Astrocyte of the hippocampus (primary cell): ENCODE results near the gene ADARB2.
"Not testable (repeated sequence)": the region's sequence is repeated elsewhere in the genome, so short reads cannot be mapped to it uniquely, and the experiment has no call there.

Source experiments
- DNase-seq: peaks from one replicate; pipeline ENCODE4 v3.0.0; 2011; ENCODE audit warnings: low read depth, low spot score

The ADARB2 gene

DNA sequence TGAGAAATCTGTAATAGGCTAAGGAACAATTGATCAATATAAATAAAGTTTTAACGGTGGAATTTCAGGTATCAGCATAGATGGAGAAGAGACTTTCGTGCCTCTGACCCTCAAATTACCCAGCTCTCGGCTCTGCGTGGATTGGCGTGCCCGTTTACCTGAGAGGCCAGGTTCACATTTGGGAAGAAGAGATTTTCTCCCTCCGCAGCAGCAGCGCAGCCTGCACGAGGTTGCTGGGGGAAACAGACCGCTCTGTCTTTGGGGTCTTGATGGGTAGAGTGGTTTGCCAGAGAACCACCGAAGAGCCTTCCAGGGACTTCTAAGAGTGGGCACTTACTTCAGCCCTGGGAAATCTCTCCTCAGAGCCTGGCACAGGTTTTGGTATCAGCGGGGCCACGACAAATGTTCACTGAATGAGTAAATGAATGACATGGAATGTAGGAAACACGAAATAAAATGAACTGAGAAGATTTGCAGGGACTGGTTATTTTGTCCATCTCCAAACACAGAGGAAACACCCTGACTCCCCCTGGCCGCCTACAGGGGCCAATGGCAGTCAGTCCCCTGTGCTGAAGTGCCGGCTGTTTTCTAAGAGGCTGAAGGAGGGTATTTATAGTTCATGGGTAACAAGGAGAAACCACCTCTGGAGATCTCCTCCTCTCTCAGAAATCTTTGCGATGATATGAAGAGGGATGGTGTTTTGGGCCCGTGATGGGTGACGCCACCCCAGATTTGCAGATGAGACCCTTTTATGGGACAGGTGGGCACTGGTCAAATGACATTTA is 338.5 kb downstream of the ADARB2 start:
- no peak for DNase-seq

DNA sequence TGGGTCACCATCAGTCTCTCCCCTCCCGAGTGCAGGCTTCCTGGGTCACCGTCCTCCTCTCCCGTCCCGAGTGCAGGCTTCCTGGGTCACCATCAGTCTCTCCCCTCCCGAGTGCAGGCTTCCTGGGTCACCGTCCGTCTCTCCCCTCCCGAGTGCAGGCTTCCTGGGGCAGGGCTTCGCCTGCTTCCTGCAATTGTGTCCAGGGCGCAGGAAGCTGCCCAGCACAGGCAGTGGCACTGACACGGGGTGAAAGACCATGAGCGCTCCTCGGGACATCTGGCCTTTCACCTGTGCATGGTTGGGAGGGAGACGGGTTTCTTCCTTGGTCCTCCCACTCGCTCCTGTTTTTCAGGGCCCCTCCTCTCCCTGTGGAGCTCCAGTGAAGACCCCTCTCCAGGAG is 339.2 kb downstream of the ADARB2 start:
- not testable (repeated sequence) for DNase-seq

DNA sequence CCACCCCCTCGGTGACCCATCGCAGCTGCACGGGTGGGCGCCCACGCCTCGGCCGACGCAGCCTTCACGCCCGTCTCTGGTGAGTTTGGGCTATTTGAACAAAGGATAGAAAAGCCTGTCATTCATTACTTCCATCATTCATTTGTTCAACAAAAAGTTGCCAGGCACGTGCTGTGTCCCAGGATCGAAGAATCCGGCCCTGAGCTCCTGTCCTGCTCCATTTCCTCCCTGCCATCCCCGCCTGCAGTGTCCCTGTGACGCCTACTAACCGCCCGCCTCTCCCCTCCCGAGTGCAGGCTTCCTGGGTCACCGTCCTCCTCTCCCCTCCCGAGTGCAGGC is 341.1 kb downstream of the ADARB2 start:
- no peak for DNase-seq

DNA sequence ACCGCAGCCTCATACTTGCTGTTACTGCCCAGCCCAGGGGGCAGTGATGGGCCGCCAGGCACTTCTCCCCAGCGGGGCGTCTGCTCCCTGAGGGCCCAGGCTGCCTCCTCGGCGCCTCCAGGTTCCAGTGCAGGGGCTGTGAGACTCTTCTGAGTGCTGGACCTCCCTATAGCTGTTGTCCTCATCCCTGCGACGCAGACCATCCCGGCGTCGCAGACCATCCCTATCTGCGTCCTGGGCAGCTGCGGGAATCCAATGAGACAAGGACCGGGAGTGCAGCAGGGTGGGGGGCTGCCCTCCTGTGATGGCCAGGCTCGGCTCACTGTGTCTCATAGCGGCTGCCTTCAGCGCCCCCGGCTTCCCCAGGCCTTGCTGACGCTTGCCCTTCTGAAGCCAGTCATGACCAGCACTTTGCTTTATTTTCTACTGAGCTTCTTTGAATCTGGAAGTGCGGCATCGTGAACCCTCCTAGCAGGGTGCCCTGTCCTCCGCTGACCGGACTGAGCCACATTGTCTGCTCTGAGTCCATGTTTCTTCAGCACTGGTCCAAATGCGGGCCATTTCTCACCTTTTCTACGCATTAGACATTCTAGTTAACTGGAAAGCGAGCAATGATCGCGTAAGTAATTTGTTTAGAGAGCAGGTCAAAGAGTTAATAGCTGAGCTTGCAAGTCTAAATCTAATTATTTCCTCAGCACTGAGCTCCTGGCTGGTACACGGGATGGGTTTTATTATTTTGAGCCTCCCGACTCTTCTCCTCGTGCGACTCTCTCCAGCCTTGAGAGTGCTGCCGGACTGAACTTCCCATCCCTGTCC is 341.6 kb downstream of the ADARB2 start:
- no peak for DNase-seq

DNA sequence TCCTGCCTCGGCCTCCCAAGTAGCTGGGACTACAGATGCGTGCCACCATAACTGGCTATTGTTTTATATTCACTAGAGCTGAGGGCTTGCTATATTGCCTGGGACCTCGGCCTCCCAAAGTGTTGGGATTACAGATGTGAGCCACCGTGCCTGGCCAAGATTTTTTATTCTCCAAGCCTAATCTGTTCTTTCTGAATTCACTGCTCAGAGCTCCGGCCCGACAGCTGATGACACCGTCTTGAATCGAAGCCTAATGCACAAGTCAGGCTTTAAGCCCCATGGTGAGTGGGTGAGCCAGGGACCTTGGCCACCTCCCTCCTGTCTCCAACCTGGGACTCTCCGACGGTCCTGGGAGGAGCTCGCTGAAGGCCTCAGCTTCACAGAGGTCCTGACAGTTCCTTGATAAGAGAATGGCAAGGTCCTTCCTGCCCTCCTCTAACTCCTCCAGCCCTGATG is 342.3 kb downstream of the ADARB2 start:
- no peak for DNase-seq

DNA sequence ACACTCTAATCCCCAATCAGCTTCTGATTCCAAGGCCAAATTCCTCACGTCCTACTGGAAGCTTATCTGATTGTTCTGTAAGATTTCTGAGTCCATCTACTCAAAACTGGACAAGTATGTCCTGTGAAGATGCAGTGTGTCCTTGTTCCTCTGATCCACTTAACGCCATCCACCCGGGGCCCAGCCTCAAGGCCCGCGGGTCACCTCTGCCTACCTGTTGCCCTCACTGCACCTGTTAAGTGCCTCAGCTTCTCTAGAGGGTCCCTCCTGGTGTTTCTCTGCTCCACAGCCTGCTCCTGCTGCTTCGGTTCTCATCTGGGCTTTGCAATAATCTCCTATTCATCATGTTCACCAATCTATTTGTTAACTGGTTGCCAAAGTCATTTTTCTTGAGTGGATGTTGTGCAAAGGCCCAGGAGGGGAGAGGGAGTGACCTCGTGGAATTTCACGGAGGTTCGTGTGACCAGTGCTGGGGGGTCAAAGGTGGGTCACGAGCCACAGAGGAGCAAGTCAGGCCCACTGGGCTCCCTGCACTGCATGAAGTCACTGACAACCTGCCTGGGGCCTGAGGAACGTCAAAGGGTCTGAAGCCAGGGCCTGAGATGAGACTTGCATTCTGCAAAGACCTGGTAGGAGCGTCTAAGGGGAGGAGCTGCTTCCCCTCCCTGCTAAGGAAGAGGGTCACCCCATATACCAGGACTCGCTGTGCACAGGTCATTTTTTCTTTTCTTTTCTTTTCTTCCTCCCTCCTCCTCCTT is 343.0 kb downstream of the ADARB2 start:
- DNase-seq, result no peak

DNA sequence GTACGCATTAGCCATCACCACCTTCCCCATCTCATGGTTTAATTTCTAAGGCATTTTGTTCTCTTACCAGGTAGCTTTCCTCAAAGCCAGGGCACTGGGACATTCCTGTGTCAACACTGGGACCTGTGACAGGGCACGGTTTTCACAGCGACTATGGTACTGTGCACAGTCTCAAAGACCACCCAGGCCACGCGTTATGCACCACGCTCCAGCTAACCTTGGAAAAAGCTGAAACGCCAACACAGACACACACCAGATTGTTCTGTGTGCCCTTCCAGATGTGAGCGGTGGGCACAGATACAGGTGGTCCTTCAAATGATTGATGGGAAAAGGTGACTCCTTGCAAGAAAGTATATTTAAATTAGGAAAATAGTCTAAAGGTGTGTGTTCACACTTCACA is 343.8 kb downstream of the ADARB2 start:
- no peak for DNase-seq

DNA sequence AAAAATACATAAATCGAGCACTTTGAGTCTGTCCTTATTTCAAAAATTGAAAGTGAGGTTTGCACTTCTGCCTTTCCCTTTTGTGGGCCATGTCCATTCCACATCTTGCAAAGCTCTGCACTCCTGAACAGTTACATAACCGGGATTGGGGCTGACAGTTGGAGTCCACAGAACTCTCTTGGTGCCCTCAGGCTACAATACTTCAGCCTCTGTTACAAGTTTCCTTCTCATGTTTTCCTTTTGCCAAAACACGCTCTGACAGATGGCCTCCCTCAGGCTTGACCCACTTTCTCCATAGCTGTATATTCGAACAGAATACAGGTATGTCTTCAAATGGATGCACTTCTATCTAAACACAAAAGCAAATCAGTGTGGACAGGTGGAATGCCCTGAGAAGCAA is 345.2 kb downstream of the ADARB2 start:
- no peak for DNase-seq

DNA sequence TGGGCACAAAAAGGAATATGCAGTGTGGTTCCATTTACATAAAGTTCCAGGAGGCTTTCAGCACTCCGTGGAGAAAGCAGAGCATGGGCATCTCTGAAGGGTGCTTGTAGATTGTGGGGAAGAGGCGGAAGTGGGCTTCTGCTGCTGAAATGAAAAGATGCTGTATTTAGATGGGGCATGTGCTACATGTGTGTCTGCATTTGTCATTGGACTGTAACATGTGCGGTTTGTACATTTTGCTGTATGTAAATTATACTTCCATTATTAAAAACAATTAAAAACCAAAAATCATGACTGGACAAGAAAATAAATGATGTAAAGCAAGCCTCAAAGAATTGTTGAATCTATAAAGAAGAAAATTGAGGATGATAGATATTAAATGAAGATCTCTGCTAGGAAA is 347.1 kb downstream of the ADARB2 start:
- DNase-seq, result no peak

DNA sequence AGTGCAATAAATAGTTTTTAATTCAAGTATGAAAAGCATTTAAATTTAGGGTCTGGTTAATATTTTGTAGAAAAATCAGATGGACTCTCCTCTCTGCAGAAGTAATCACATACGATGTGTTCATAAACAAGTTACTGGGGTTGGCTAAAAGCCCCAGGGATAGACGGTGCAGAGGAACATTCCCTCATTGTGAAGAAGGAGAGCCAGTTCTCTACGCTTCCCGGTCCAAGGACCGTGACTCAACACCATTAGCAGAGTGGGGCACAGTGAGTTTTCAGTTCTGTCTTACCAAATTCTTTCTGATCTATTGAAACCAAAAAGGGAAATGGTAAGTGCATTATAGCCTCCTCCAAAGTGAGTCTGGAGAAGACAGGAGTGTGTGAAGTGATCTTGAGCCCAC is 353.3 kb downstream of the ADARB2 start:
- no peak for DNase-seq

DNA sequence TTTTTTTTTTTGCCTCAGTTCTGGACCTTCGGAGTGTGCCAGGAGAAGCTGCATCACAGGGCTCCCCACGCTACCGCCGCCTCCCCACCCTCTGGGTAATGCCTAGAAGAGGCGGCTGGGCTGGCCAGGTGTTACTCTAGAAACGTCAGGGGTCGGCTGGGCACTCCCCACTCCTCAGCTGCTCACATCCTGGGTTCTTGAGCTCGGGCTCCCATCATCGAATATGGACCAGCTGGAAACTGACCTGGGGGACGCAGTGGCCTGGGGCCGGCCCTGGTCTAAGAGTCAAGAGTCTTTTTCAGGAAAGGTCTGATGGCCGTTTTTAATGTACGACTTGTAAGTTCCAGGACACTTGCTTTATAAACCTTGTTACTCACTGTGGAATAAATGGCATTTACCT is 354.6 kb downstream of the ADARB2 start:
- no peak for DNase-seq

DNA sequence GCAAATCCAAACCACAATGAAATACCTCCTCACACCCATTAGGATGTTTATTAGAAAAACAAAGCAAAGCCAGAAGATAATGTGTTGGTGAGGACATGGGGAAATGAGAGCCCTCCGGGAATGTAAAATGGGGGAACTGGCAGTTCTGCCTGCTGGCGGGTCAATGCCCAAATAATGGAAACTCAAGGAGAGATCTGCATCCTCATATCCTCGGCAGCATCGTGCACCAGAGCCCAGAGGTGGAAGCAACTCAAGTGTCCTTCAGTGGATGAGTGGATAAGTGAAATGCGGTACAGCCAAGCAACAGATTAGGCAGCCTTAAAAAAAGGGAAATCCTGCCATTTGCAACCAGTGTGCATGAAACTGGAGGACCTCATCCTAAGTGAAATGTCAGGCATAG is 356.0 kb downstream of the ADARB2 start:
- DNase-seq, result no peak

DNA sequence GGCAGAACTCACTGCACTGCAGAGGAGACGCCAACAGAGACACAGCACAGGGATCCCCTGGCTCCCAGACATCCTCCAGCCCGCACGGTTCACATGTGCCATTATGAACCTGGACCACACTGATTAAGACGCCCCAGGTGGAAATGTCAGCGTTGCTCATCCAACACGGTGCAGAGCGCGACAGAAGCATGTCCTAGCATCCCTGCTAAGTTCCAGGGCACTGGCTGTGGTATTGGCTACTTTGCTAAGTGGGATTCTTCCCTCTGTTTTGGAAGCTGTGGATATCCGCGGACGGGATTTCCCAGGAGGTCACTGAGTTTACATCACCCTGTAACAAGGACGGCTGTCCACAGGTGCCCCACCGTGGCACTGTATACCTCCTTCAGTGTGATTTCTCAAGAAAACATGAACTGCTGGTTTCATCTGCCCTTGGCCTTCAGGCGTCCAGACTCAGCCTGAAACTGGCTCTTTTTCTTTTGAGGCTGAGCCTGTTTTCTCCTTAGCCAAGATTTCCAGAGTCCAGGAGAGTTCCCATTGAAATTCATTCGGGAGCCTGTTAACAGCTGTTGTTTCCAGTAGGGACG is 357.1 kb downstream of the ADARB2 start:
- DNase-seq, result no peak

DNA sequence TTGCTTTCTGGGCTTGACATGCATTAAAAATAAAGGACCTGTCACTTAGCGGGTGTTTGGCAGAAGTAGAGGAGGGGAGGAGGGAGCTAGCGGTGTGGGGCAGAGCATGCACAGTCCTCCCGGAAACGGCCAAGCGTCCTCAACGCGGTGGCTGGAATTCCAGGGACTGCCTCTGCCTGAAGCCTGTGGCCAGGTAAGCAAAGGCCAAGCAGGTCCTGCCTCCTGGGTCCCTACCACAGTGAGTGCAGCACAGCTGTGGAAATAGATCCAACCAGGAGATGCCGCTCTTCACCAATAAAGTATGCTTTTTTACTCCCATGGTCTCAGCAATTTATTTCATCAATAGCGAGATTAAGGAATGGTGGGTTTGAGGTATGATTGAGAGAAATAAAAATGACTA is 357.7 kb downstream of the ADARB2 start:
- DNase-seq, result no peak

DNA sequence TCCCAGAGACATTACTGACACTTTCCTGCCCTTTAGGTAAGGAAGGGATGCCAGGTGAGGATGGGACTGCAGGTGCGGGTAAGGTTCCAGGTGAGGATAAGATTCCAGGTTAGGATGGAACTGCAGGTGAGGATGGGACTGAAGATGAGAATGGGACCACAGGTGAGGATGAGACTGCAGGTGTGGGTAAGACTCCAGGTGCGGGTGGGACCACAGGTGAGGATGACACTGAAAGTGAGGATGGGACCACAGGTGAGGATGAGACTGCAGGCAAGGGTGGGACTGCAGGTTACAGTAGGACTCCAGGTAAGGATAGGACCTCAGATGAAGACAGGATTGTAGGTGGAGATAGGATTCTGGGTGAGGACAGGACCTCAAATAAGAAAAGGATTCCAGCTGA is 358.9 kb downstream of the ADARB2 start:
- DNase-seq, result no peak

DNA sequence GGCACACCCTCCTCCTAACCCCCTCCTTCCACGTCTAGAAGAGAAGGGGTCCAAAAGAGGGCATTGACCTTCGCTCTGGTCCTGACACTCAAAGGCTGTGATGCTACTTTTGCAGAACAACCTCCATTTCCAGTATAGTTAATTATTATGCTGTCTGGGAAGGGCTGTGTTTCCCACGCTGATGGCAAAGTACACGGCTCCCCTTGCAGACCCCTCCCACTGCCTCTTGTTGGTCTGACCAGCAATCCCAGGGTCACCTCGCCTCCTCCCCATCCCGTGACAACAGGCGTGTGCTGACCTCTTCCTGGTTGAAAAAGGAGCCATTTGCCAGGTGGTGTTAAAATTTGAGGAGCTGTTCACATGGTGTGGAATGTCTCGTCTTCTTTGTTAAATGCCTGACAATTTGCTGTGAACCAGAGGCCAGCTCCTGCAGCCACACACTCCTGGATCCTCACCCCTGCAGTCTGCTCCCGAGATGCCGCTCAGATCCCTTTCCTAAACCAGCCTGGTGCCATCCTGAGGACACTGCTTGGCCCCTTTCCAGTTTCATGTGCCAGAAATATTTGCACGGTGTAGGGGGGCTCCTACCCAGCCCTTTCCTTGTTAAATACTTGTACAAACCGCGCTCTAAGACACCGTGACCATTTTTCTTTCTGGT is 359.5 kb downstream of the ADARB2 start:
- no peak for DNase-seq

DNA sequence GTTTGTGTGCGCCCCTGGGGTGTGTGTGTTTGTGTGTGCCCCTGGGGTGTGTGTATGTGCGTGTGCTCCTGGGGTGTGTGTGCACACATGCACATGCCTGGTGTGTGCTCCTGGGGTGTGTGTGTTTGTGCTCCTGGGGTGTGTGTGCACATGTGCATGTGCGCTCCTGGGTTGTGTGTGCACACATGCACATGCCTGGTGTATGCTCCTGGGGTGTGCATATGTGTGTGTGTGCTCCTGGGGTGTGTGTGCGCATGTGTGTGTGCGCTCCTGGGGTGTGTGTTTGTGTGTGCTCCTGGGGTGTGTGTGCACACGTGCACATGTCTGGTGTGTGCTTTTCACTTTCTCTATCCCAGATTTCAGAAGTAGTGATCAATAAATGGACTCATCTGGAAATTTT is 360.1 kb downstream of the ADARB2 start:
- no peak for DNase-seq

DNA sequence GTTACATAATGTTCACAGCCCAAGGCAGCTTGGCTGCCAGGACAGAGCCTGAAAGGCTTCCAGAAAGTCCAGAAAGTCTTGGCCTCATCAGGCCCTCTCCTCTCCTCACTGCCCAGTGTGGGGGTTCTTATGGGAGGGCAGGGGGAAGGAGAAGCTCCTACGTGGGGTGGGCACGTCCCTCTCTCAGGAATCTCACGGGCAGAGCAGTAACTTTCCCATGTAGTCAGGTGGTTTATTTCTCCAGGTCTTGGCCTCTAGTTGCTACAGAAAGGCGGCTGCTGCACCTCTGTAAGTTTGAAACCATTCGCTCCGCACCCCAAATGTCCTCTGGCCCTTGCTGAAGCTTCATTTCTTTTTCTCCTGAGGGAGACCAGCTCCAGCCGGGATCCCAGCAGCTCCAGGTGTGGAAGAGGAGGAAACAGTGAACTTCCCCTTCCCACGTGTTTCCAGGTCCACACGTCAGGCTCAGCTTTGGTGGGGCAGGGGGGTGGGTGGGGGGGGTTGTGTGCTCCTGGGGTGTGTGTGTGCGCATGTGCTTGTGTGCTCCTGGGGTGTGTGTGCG is 360.9 kb downstream of the ADARB2 start:
- DNase-seq, result no peak

DNA sequence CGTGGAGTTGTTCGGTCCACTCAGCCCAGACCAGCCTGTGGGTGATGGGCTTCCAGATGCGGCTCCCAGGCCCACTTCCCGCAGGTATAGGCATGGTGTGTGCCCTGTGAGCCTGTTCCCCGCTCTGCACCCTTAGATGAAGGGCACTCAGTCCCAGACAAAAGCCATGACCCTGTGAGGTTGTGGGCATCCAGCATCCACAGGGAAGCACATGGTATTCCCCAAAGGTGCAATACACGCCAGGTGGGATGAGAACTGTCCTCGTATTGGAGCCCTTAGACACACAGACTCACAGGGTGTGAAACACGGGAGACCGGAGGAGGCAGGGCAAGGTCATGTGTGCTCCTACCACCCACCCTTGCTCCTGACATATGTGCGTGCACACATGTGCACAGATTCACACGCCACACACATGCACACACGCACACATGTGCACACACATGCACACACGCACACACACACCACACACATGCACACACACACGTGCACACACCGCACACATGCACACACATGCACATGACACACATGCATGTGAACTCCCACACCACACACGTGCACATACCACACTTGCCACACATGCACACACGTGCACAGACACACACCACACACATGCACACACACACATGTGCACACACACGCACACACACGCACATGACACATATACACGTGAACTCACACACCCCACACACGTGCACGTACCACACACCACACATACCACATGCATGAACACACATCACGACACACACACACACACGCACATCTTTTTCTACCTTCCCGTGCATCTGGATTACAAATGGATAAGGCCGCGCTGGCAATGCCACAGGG is 361.8 kb downstream of the ADARB2 start:
- DNase-seq, result no peak
